Measurements from ENCODE around the gene PDGFC.

The PDGFC gene

DNA sequence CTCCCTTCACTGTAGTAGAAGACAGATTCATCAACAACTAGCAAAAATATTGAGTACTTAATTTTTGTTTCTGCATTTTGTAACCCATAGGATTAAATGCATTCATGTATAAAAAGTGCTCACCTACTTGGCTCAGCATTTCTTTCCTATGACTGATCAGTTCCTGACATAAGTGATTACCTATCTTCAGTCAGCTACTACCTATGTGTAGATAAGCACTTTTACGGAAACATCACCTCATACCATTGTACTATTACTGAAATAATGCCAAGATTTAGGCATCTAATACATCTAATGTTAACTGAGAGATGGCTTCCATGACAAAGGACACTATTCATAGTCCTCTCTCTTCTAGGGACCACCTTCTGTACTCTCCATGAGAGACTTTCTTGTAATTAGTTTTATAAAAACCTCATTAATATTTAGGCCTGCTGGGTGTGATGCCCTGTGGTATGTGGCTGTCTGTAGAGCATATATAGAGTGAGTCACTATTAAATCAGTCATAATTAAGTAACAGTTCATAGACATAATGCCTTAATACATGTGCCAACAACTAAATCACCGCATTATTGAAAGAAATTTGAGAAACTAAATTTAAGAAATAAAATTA lies 147.0 kb downstream of the PDGFC start:
- no peak for FAIRE-seq

DNA sequence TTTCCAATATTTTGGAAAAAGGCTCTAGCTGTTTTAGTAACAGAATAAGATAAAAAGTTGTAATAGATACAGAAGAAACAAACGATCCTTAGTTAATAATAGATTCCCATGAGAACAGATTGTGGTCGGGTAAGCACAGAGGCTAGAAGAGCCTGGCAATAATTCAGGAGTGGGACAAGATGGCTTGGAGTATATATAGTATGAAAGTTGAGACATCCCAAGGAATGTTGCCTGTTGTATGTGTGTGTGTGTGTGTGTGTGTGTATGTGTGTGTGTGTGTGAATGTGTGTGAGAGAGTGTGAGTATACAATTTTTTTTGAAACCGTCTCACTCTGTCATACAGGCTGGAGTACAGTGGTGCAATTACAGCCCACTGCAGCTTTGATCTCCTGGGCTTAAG lies 150.7 kb downstream of the PDGFC start:
- FAIRE-seq: no peak

DNA sequence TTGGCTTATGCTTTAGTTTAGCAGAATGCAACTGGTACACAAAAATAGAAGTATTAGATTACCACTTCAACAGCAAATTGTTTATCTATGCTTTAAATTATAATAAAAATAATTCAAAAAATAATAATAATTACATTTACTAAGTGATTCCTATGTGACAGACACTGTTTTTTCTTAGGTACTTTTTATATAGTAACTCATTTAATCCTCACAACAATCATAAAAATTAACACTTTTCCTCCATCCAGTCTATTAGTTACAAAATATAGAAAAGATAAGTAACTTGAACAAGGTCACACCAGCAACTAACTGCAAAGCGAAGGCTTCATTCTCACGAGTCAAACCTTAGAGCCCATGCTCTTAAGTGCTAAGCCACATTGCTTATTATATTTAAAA lies 155.2 kb downstream of the PDGFC start:
- no peak for FAIRE-seq

DNA sequence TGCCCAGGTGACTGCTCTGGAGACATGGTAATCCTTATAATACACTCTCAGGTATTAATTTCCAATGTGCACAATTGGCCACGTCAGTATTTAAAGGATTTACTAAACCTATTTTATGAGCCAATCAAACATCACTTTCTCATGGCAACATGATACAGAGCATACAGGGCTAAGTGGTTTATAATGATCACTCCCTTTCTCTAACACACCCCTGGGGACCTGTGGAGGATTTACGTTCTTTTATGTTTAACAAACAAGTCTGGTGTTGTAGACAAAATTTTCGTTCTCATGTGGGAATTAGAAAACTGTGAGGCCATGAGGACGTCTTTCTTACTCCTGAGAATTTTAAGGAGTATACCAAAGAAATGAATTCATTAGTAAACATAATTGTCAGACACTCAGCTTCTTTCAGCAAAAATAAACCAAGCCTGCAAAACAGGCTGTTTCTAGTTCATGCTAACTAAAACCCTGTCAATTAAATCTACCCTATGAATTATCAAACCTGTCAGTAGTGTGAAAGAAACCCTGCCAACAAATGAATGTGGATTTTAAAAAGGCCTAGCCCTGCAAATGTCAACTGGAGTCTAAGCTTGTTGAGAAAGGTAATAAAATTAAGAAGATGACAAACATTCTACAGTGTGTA lies 155.8 kb downstream of the PDGFC start:
- FAIRE-seq: no peak

DNA sequence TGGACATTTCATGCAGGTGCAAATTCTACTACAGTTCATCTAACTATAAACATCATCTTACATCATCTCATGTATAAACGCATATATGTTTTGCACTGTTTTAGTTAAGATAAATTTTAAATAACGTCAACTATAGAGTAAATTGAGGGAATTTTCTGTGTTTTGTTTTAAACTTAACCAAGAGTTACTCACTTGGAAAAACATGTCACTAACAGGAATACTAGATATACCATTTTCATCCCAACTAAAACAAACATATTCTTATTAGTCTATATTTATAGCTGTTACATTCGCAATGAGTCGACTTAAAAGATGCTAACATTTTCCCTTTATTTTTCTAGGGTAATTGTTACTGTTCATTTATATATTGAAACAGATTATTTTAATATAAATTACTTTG lies 159.6 kb downstream of the PDGFC start:
- peak; percentile 3 for FAIRE-seq

DNA sequence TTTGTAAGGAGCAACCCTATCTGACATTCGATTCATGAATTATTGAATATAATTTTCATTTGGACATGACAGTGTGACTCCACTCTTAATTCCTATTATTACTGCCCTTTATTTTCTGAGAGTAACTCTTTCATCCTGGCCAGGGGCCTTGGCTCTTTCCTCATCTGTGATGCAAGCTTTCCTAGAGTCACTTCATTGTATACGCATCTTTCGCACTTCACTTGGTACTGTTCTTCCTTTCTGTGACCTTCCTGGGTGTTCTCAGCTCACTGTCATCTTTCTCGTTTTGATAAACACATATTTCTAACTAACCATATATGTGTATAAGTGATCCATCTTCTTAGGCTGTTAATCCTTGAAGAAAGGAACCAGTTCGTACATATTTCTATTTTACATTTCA lies 160.3 kb downstream of the PDGFC start:
- FAIRE-seq: no peak

DNA sequence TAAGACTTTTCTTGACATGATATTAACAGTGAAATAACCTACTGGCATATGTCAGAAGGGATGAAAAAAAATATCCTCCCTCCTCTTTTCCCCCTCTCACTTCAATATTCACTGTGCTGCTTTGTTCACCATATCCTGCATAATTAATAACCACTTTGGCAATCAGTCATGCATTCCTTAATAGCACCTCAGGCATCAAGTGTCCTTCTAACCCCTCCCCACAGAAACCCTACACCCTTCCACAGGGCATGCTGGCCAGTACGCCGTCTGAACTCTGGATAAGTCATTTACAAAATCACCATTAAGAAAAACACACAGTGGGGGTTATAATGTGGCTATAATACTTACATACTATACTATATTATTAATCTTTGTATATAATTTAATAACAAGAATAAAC lies 165.9 kb downstream of the PDGFC start:
- FAIRE-seq: no peak

DNA sequence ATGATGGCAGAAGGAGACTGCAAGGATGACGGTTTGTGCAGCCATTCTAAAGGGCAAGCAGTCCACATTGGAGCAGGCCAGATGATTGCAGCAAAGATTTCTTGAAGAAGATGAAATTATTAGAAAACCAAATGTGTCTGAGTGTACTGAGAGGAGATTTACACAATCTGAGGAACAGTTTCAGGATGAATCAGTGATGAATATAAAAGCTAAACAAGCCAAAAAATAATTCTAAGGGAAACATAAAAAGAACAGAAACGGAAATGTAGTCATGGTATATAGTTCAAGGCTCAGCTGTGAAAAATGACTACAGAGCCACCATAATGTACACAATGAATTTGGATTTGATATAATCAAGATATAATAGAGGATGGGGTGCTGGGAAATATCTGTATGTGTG lies 168.5 kb downstream of the PDGFC start:
- FAIRE-seq: no peak

DNA sequence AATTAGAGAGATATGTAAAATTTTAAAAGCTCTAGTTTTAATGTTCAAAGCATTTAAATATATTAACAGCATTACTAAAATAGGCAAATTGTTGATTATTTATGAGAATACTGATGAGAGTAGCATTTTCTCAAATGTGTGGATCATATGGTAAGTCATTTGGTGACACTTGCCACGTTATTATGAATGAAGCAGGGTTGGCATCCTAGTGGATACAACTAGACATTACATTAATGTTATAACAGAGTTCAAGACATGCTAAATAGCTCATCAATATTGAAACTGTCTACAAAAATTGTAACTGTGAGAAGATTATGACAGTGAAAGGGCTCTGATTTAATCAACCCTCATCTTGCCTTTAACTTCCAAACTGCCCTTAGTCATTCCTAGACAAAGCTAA lies 171.1 kb downstream of the PDGFC start:
- FAIRE-seq: no peak

DNA sequence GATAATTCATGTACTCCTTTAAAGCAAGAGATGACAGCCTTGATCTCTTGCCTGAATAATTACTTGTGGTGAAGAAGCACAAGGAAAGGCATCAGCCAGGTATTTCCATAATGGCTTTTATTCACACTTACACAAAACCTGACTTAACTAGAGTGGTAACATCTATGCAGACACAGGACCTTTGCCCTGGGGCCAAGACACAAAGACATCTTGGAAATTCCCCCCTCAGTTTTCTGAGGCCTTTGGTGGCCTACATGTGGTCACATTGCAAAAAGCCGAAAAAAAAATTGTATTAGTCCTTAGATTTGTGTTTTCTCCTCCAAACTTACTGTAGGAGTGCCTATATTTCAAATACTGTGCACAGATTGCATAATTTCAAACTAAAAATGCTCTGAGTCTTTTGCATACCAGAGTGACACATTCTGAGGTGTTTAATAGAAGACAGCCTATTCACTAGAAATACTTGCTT lies 172.4 kb downstream of the PDGFC start:
- FAIRE-seq: no peak

DNA sequence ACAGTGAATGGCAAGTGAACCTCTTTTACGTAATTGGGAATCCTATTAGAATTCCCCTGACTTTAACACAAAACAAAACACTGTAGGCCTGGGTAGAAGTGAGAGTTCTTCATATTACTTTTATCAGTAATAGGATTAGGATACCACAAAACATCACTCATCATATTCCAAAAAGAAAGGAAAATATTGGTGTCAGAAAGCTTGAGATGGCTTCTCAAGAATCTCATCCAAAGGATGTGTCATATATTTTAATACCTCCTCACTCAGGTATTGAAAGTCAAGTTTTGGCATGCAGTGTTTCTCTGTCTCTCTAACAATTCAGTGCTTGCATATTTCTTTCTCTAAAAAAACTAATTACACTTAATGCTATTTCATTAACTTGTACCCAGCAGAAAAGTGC lies 173.2 kb downstream of the PDGFC start:
- FAIRE-seq: no peak

DNA sequence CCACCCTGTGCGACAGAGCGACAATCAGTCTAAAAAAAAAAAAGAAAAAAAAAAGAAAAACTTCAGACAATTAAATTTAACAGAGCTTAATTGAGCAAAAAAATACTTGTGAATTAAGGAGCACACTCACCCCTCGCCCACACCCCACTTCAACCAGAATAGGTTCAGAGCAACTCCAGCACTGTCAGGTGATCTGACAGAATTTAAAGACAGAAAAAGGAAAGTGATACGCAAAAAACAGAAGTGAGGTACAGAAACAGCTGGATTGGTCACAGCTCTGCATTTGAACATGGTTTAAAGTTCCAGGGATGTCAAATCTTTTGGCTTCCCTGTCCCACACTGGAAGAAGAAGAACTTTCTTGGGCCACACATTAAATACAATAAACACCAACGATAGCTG lies 174.4 kb downstream of the PDGFC start:
- FAIRE-seq: no peak

DNA sequence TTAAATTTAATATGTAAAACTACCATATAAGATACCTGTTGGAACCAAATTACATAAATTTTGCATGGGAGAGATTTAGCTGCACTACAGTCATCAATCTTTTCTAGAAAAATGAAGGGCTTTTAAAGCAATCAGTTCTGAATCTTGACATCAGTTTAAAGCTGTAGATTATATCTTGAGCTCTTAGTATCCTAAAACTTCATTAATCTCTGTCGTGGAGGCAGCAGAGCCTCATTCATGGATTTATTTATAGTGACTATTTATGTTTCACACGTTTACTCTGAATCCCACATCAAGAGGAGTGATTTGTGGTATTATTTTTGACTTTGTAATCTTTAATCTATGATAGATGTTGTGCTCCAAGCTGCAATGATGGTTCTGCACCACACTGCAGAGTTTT lies 175.9 kb downstream of the PDGFC start:
- no peak for FAIRE-seq

DNA sequence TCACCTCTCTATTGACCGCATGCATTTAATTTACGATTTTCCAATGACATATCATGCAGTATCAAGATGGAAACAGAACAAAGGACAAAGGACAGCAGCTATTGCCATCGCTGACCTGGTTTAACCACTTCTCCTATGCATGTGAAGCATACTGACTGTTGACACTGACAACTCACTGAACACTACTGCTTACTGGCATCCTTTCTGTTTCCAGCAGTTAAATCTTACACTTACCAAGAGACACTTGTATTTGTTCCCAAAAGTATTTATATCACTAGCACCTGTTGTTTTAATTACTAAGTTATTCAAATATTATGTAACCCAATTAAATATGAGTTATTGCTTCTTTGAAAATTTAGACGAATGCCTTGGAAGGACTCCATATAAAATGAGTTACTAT lies 176.7 kb downstream of the PDGFC start:
- no peak for FAIRE-seq

DNA sequence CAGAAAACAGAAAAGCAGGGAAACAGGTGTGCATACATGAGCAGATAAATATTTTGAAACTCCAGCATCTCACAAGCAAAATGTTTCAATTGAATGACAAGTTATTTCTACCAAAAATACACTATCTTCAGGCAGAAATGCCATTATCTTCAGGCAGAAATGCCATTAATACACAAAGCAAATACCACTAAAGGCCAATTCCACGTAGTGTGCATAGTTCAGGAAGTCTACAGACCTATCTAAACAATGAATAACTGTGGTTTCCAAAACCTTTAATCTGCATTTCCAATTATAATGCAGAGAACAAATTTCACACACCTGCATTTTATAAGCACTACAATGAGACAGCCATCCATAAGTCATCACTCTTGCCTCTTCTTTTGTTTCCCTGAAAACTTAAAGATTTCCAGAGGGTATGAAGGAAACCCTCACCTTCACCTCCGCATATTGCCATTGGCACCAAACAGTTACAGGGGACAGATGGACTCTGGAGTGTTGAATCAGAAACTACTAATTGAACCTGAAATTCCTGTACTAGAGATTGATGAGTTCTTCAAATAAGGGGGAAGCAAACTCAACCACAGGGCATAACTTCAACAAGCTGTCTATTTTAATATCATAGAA lies 179.0 kb downstream of the PDGFC start:
- FAIRE-seq: no peak

DNA sequence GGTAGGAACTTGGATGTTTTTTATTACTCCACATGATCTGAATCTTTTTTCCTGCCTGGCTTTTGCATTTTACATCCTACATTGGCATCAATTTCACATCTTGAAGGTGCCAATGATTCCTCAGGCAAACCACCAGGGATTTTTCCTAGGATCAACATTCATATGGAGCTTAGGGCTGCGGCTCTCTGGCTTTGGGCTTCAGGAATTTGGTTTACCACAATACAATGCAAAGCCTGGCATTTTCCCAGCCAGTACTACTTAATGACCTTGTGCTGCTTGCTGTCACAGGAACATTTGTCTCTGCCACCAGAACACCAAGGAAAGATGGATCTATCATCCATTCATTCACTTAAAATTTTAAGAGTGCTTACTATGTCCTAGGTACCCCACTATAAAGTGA lies 180.7 kb downstream of the PDGFC start:
- no peak for FAIRE-seq

DNA sequence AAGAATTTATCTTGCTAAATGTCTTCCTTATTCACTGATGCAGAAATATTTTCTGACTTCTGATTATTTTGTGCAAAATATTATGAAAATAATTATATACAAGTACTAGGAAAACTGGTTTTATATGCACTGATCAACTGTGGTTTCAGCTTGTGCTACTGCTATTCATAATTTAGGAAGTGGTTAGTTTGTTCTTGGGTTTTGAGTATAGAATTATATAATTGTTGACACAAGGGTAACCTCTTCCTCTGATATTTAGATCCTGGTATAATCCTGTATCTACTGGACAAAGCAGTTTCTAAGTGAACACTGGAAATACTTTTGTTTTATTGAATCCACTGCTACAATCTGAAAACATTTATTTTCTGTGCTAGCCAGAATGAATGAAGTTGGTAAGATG lies 182.8 kb downstream of the PDGFC start:
- no peak for FAIRE-seq

DNA sequence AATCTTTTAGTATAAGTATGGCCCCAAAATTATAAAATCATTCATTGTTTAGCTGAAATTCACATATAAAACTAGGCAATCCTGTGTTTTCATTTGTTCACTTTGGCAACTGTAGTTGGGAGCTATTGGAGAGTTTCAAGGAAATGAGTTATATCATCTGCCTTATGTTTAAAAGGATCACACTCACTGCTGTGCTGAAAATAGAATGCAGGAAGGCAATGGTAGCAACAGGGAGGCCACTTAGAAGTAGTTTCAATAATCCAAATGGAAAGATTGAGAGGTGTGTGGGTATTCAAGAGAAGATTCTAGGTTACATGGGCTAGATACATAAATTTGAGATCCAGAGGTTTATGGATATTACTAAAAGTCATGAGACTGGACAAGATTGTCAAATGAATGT lies 184.9 kb downstream of the PDGFC start:
- FAIRE-seq: no peak

DNA sequence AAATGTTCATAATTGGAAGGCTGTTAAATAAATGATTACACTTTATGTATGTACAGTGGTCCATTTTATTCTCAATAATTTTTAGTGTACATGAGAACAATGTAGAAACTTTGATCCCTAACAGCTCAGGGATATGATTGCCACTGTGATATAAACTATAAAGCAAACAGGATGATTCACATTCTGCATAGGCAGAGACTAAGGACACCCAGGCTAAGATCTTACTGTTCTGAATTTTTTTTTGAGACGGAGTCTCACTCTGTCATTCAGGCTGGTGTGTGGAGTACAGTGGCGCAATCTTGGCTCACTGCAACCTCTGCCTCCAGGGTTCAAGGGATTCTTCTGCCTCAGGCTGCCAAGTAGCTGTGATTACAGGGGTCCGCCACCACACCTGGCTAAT lies 186.6 kb downstream of the PDGFC start:
- FAIRE-seq: no peak

DNA sequence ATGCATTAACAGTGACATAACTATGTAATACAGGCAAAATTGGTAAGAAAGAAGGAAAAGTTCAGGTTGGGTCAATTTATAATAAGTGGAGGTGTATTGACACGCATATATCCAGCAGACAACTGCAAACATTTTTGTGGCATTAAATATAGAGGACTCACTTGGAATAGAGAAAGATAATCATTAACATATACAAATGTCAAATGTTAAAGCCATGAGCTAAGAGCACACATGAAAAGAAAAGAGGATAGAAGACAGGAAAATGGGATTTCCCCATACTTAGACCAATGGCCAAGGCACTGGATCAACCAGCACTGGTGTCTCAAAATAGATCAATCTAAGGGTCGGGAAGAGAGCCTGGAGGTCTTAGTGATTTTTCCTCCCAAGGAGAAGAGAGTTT lies 187.6 kb downstream of the PDGFC start:
- no peak for FAIRE-seq

DNA sequence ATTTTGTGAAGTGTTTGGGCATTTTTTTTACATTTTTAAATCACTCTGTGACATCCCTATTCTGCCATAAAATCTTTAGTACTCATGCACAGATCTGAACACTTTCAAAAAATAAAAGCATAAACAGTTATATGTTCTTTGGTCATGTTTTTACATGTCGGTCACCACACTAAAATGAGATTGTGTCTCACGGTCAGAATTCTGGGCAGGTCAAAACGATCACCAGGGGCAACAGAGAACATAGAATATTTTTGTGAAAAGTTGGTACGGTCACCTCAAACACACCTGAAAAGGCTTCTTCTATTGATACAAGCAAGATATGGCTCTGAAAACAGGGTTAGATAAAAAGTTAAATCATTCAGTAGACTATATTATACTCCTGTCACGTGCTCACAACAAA lies 189.1 kb downstream of the PDGFC start:
- no peak for FAIRE-seq

DNA sequence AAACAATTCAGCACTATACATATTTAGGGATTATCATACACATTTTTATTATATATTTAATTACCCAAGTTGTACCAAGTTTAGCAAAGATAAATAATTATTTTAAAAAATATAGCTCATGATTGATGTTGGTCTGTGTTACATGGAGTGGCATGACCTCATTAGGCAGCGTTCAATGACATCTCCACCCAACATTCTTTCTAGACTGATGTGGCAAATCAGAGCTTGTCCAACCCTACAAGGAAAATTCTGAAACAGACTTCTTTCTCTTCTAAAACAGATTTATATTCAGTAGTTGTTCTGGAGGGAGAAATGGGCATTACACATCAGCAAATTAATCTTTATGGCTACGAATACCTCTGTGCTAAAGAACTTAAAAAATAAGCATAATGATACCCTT lies 189.7 kb downstream of the PDGFC start:
- FAIRE-seq: no peak

DNA sequence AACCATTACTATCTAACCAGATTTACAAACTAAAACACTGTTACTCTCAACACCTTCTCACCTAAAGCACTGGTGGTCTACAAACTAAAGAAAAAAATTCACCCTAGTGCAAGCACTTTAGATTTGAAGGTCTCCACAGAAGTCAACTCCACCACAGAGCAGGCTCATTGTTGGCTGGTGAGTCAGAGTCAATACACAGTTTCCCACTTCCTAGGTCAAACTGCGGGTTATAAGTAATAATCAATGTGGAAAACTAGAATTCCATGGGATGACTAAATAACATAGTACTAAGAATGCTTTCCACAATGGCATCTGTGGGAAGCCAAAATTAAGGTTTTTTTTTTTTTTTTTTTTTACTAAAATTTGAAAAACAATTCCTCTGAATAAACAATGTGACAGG lies 191.8 kb downstream of the PDGFC start:
- no peak for FAIRE-seq

DNA sequence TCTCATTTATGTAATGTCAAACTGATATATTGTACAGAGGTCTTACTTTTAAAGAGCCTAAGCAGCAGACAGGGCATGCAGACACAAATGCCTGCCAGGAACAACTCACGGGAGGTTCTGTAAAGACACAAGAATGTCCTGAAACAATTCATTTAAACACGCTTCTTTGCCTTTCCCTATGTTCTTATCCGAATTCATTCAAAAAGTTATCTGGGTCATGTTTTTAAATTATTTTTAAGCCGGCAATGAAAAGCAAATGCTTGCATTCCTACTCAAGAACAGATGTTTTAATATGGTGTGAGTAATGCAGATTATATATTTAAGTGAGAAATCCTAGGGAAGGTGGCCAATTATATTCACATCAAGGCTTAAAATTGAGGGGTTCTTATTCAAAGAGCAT lies 192.6 kb downstream of the PDGFC start:
- no peak for FAIRE-seq

DNA sequence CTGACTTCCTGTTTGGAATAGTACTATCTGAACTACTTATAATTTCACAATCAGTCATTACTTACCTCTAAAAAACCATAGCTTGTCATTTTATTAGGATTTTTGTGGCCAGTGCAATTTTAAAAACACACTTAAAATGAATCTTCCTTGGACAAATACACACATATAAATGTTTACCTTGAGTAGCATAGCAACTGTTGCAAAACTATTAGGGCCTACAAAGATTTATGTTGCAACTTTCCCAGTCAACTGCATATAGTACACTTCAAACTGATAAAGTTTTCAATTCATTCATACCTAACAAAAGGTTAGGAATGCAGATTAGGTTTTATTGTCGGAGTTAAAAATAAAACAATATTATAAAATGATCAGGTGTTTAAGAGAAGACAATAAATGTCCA lies 193.0 kb downstream of the PDGFC start:
- FAIRE-seq: no peak

Measured in TTC549 (cell line).